Mammary epithelial cell (primary cell): Measurements from ENCODE around the gene FBXO39.

Experiments
- EZH2 ChIP-seq: IDR thresholded peaks from 2 replicates; pipeline ENCODE4 v1.6.1; 2012; ENCODE audit warnings: low read length, inconsistent platforms, borderline replicate concordance
- TF ChIP-seq, protein P1 (sequence below), 2 donors: IDR thresholded peaks in 1 of 2; conservative IDR thresholded peaks in 1 of 2; 2 replicates each; pipeline ENCODE4 v1.5.1; 2011 to 2012; ENCODE audit warnings: inconsistent platforms in 2 of 2, low read length in 2 of 2, mild to moderate bottlenecking in 2 of 2, control low read depth in 1 of 2, low read depth in 1 of 2; ENCODE audit not compliant: insufficient read depth in 1 of 2; ENCODE audit errors: extremely low read depth in 1 of 2

DNA sequence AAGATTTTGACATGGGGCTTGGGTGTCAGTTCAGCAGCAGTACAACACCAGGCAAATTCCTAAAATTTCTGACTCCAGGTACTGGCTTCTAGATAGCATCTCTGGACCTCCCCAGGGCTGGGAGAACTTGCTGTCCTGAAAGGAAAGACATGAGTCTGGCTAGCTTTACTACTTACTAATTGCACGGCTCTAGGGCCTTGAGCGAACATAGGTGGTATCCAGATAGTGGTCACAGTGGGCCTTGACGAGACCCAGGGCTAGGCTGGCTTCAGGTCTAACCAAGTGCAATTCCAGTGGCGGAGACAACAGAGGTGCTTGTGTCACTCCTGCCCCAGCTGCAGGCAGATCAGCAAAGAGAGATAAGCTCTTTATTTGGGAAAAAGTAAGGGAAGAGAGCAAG, 46.5 kb upstream of the FBXO39 start:
- TF ChIP-seq, protein P1, sequence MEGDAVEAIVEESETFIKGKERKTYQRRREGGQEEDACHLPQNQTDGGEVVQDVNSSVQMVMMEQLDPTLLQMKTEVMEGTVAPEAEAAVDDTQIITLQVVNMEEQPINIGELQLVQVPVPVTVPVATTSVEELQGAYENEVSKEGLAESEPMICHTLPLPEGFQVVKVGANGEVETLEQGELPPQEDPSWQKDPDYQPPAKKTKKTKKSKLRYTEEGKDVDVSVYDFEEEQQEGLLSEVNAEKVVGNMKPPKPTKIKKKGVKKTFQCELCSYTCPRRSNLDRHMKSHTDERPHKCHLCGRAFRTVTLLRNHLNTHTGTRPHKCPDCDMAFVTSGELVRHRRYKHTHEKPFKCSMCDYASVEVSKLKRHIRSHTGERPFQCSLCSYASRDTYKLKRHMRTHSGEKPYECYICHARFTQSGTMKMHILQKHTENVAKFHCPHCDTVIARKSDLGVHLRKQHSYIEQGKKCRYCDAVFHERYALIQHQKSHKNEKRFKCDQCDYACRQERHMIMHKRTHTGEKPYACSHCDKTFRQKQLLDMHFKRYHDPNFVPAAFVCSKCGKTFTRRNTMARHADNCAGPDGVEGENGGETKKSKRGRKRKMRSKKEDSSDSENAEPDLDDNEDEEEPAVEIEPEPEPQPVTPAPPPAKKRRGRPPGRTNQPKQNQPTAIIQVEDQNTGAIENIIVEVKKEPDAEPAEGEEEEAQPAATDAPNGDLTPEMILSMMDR (conservative IDR thresholded peaks at IDR 0.05 in 1 of 2, IDR thresholded peaks at IDR 0.05 in 1 of 2; ENCODE audit: extremely low read depth in 1 of 2, insufficient read depth in 1 of 2, low read depth in 1 of 2, low read length in 2 of 2): no peak
- no peak for TF ChIP-seq EZH2
